AG09309 (cell line): Measurements from ENCODE around the gene FDCSP.

ENCODE experiments used
- DNase-seq: peaks from one replicate; pipeline ENCODE4 v3.0.0-alpha.2; 2010; ENCODE audit warnings: low read depth
- H3K4me3 ChIP-seq: 2 replicates; pipeline ENCODE4 v1.5.1; 2011; ENCODE audit warnings: mild to moderate bottlenecking, low read depth, low read length, moderate library complexity; ENCODE audit not compliant: control insufficient read depth
- CTCF ChIP-seq: IDR thresholded peaks from 2 replicates; pipeline ENCODE4 v1.5.1; 2011; ENCODE audit warnings: mild to moderate bottlenecking, low read depth, low read length, inconsistent platforms; ENCODE audit not compliant: insufficient read depth, control insufficient read depth; ENCODE audit errors: missing control alignments

Gene FDCSP

GRCh38 chr4:70225824-70226223 is at the start of gene FDCSP:
TSS of gene FDCSP (plus strand) at chr4:70226124. CDS start at chr4:70231195, 5,071 bp downstream.
- DNase-seq, result no peak
- no peak within 1 kb of the TSS for H3K4me3 ChIP-seq
- no peak for TF ChIP-seq CTCF

GRCh38 chr4:70177090-70177489 is 48.8 kb upstream of the FDCSP start:
- no peak overlapping the region for H3K4me3 ChIP-seq
- no peak for DNase-seq
- no peak for TF ChIP-seq CTCF

- H3K4me3 ChIP-seq, result no peak overlapping the region
- TF ChIP-seq CTCF, result no peak
- DNase-seq, result no peak
Measured at GRCh38 chr4:70178075-70178660, 47.8 kb upstream of the FDCSP start.

- no peak for TF ChIP-seq CTCF
- no peak overlapping the region for H3K4me3 ChIP-seq
- DNase-seq, result no peak
Measured at GRCh38 chr4:70179811-70180210, 46.1 kb upstream of the FDCSP start.

GRCh38 chr4:70181864-70182263 is 44.1 kb upstream of the FDCSP start:
- H3K4me3 ChIP-seq, result no peak overlapping the region
- TF ChIP-seq CTCF, result no peak
- DNase-seq, result no peak

GRCh38 chr4:70182517-70183167 is 43.3 kb upstream of the FDCSP start:
- no peak for TF ChIP-seq CTCF
- no peak for DNase-seq
- no peak overlapping the region for H3K4me3 ChIP-seq
